ENCODE measurements around the gene KRT6A.

GRCh38 chr12:52522346-52523011 lies 29.4 kb upstream of the KRT6A start:
- TF ChIP-seq CTCF (IDR thresholded peaks at IDR 0.05; ENCODE audit: low read length) (no peak), EZH2 (optimal IDR thresholded peaks at IDR 0.05; ENCODE audit: low read depth, low read length) (no peak)

Data from MM.1S (cell line).